PFSK-1 (cell line): Measurements from ENCODE around the gene GPD2.

ENCODE experiments used
- FOXP2 ChIP-seq: optimal IDR thresholded peaks from 2 replicates; pipeline ENCODE3; 2011; ENCODE audit warnings: borderline replicate concordance, control low read depth, inconsistent platforms; ENCODE audit not compliant: insufficient read depth; ENCODE audit errors: extremely low read length, extremely low read depth
- POLR2AphosphoS5 ChIP-seq: IDR thresholded peaks from 2 replicates; pipeline ENCODE4 v1.6.1; 2012; ENCODE audit warnings: low read depth, mild to moderate bottlenecking, control low read depth, low read length, moderate library complexity
- REST ChIP-seq, 2 experiments: IDR thresholded peaks; 2 replicates each; pipeline versions ENCODE4 v1.6.1 to v1.8.0; 2011 to 2012; ENCODE audit warnings: low read depth in 2 of 2, low read length in 2 of 2, control low read depth in 1 of 2, inconsistent platforms in 1 of 2, mild to moderate bottlenecking in 1 of 2, moderate library complexity in 1 of 2; ENCODE audit not compliant: insufficient read depth in 1 of 2
- SIN3A ChIP-seq: IDR thresholded peaks from 2 replicates; pipeline ENCODE4 v1.6.1; 2012; ENCODE audit warnings: mild to moderate bottlenecking, low read length, moderate library complexity, borderline replicate concordance; ENCODE audit not compliant: insufficient read depth
- TAF1 ChIP-seq: IDR thresholded peaks from 2 replicates; pipeline ENCODE4 v1.6.1; 2012; ENCODE audit warnings: low read length, control low read depth, borderline replicate concordance; ENCODE audit not compliant: insufficient read depth

GPD2 gene

GRCh38 chr2:156553714-156554442 is 117.7 kb downstream of the GPD2 start:
- no peak for TF ChIP-seq REST (IDR thresholded peaks at IDR 0.05; ENCODE audit: insufficient read depth in 1 of 2, low read depth in 2 of 2, low read length in 2 of 2)
- TF ChIP-seq POLR2AphosphoS5 = no peak
- TF ChIP-seq TAF1 = no peak
- TF ChIP-seq FOXP2 = no peak
- no peak for TF ChIP-seq SIN3A

- no peak for TF ChIP-seq REST (IDR thresholded peaks at IDR 0.05; ENCODE audit: insufficient read depth in 1 of 2, low read depth in 2 of 2, low read length in 2 of 2)
- no peak for TF ChIP-seq FOXP2
- no peak for TF ChIP-seq SIN3A
- no peak for TF ChIP-seq TAF1
- no peak for TF ChIP-seq POLR2AphosphoS5
Measured at GRCh38 chr2:156561326-156561725, 125.1 kb downstream of the GPD2 start.

GRCh38 chr2:156562124-156562523 is 125.9 kb downstream of the GPD2 start:
- TF ChIP-seq POLR2AphosphoS5 = no peak
- TF ChIP-seq FOXP2 = no peak
- no peak for TF ChIP-seq REST (IDR thresholded peaks at IDR 0.05; ENCODE audit: insufficient read depth in 1 of 2, low read depth in 2 of 2, low read length in 2 of 2)
- no peak for TF ChIP-seq TAF1
- TF ChIP-seq SIN3A = no peak

GRCh38 chr2:156563994-156564753 is 128.0 kb downstream of the GPD2 start:
- TF ChIP-seq REST (IDR thresholded peaks at IDR 0.05; ENCODE audit: insufficient read depth in 1 of 2, low read depth in 2 of 2, low read length in 2 of 2) = no peak
